Choroid plexus epithelial cell (primary cell): ENCODE data around the gene PPP4R2.

ENCODE experiments used
- DNase-seq: peaks from one replicate; pipeline ENCODE4 v3.0.0-alpha.2; 2010; ENCODE audit warnings: low read depth
- H3K4me3 ChIP-seq: 2 replicates; pipeline ENCODE4 v1.5.1; 2011; ENCODE audit warnings: low read depth, mild to moderate bottlenecking, control low read depth, low read length, moderate library complexity
- TF ChIP-seq, protein P1 (sequence below): conservative IDR thresholded peaks from 2 replicates; pipeline ENCODE4 v1.5.1; 2011; ENCODE audit warnings: low read depth, mild to moderate bottlenecking, control low read depth, inconsistent platforms, low read length, moderate library complexity

The PPP4R2 gene

DNA sequence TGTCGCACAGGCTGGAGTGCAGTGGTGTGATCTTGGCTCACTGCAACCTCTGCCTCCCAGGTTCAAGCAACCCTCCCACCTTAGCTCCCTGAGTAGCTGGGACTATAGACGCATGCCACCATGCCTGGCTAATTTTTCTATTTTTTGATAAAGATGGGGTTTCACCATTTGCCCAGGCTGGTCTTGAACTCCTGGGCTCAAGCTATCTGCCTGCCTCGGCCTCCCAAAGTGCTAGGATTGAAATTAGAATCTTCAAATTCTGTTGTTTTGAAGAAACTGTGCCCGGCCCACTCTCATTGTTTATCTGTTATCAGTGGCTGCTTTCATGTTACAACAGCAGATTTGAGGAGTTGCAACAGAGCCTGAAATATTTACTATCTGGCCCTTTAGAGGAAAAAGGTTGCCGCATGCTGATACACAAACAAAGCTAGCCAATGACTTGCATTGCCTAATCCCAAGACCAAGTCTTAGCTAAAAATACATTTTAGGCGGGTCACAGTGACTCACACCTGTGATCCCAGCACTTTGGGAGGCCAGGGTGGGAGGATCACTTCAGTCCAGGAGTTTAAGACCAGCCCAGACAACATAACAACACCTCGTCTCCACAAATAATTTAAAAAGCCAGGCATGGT, 43.2 kb upstream of the PPP4R2 start:
- peak; percentile 82 for DNase-seq
- H3K4me3 ChIP-seq = no peak overlapping the region
- TF ChIP-seq, protein P1, sequence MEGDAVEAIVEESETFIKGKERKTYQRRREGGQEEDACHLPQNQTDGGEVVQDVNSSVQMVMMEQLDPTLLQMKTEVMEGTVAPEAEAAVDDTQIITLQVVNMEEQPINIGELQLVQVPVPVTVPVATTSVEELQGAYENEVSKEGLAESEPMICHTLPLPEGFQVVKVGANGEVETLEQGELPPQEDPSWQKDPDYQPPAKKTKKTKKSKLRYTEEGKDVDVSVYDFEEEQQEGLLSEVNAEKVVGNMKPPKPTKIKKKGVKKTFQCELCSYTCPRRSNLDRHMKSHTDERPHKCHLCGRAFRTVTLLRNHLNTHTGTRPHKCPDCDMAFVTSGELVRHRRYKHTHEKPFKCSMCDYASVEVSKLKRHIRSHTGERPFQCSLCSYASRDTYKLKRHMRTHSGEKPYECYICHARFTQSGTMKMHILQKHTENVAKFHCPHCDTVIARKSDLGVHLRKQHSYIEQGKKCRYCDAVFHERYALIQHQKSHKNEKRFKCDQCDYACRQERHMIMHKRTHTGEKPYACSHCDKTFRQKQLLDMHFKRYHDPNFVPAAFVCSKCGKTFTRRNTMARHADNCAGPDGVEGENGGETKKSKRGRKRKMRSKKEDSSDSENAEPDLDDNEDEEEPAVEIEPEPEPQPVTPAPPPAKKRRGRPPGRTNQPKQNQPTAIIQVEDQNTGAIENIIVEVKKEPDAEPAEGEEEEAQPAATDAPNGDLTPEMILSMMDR = no peak

DNA sequence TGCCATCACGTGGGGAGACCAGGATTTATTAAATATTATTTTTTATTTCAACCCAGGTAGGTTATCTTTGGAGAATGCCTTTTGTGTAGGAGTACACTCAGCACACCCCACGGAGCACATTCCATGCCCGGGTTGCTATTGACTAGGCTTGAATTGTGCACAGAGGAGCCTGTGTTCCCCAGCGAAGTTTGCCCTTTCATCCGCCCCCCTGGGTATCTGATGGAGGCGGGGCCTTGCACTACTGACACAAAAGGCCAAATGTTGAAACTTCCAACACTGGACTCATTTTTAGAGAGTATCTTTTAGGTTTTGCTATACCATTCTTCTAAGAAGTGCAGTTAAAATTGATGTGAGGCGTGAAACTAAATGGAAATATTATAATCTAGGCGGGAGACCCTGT, 39.3 kb upstream of the PPP4R2 start:
- DNase-seq = no peak
- TF ChIP-seq, protein P1 = no peak
- no peak overlapping the region for H3K4me3 ChIP-seq

DNA sequence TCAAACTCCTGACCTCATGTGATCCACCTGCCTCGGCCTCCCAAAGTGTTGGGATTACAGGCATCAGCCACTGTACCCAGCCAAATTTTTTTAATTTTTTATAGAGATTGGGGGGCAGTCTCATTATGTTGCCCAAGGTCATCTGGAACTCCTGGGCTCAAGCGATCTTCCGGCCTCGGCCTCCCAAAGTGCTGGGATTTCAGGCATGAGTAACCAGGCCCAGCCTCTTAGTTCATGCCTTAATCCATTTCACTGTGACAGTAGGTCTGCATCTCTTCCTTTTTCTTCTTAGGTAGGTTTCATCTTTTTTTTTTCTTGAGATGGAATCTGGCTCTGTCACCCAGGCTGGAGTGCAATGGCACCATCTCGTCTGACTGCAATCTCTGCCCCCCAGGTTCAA, 37.3 kb upstream of the PPP4R2 start:
- TF ChIP-seq, protein P1 = no peak
- no peak overlapping the region for H3K4me3 ChIP-seq
- DNase-seq = no peak

DNA sequence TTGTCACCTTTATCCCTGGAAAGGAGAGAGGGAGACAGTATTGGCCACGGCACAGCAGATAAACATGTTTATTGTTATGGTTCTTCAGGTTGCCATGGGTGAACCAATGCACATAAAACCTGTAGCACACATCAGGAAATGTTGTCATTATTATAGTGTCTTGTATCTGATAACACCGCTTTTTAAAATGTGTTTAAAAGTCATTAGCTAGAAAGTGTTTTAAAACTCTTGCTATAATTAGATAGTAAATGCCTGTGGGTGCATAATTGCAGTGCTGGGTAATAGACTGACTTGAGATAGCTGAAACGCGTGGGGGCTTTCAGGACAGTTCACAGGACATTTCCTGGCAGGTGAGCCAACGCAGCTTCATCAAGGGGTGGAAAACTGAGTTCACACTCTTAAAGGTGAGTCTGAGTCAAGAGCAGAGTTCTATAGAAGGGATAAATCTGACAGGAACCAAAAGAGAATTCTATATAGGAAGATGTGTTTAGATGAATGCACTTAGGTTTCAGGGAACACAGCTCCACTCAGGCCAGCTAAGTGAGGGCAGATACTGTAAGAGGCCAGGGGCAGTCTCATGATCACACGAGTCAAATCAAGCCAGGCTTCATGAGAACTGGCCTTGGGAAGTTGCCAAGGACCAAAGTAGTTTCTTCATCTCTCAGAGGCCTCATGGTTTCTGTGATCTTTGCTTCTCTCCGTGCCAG, 35.6 kb upstream of the PPP4R2 start:
- TF ChIP-seq, protein P1 = no peak
- H3K4me3 ChIP-seq = no peak overlapping the region
- peak; percentile 96 for DNase-seq

DNA sequence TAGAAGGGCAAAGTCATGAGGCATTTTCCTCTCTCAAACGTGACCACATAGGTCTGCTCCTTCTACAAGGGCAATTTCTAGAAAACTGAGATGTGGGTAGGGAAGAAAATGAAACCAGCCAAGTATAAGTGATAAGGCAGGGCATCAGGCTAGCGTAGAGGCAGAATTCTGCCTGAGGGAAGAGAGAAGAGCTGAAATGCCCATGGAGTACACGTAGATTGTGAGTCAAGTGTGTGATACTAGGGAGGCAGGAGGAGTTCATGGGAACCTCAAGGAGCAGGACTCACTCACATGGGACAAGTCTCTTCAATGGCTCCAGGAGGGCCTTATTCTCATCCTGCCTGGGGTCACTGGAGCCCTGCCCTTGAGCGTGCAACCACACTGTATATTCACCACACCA, 34.9 kb upstream of the PPP4R2 start:
- H3K4me3 ChIP-seq = no peak overlapping the region
- TF ChIP-seq, protein P1 = no peak
- DNase-seq = peak; percentile 7

DNA sequence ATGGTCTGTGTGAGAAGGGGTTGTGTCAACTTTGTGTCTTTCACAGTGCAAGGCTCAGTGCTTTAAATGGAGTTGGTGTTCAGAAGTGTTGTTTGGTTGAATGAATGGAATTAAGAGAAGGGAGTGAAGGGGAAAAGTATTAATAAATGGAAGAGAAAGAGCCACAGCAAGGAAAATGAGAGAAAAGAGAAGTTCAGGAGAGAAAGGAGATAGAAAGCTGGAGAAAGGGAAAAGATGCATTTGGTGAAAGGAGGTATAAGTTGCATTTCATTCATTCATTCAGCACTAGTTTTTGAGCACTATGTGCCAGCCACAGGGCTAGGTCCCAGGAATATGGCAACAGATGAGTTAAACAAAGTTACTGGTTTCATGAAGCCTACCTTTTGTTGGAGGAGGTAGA, 34.3 kb upstream of the PPP4R2 start:
- TF ChIP-seq, protein P1 = no peak
- DNase-seq = no peak
- no peak overlapping the region for H3K4me3 ChIP-seq

DNA sequence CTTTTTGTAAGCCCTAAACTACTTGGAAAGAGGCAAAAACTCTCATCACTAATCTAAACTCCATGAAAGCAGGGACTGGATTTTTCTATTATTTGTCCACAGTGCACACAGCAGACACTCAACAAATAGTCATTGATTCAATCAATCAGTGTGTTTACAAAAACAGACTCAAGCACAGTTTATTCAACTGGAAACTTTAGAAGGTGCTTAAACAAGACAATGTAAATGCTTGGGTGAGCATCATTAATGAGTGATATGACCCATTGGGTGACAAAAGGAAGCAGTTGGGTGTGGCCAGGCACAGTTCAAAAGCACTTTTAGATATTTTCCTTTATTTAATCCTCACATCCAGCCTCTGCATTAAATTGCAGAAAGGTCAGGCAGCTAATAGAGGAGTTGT, 32.0 kb upstream of the PPP4R2 start:
- TF ChIP-seq, protein P1 = no peak
- no peak for DNase-seq
- H3K4me3 ChIP-seq = no peak overlapping the region
